Spleen (tissue), 11 donors: ENCODE measurements around the gene SRPK3. TPM values are rescaled to one million over a fixed set of nuclear protein-coding genes. Genes with fewer than 3 reads are reported as not detected.

Source experiments
- DNase-seq: peaks from one replicate; pipeline ENCODE4 v3.0.0-alpha.2; 2020
- H3K27ac ChIP-seq, 8 donors: fragments of 200-600 bp; sonication (generic) in 7 of 8; 1 replicate in 4 of 8; 2 replicates in 4 of 8; pipeline versions ENCODE4 v1.5.0 to v1.8.0; 2016 to 2021; ENCODE audit warnings: inconsistent platforms in 4 of 8, mild to moderate bottlenecking in 4 of 8, moderate library complexity in 1 of 8
- H3K27me3 ChIP-seq, 7 donors: fragments of 200-600 bp; sonication (generic) in 6 of 7; replicated peaks in 1 of 7; 1 replicate in 4 of 7; 2 replicates in 3 of 7; pipeline versions ENCODE4 v1.5.0 to v1.8.0; 2016 to 2021; ENCODE audit warnings: inconsistent platforms in 3 of 7, mild to moderate bottlenecking in 1 of 7
- H3K36me3 ChIP-seq, 6 donors: fragments of 200-600 bp; sonication (generic) in 5 of 6; 1 replicate in 4 of 6; 2 replicates in 2 of 6; pipeline versions ENCODE4 v1.5.0 to v1.8.0; 2016 to 2021; ENCODE audit warnings: inconsistent platforms in 2 of 6
- H3K4me1 ChIP-seq, 6 donors: fragments of 200-600 bp; sonication (generic) in 5 of 6; 1 replicate in 3 of 6; 2 replicates in 3 of 6; pipeline versions ENCODE4 v1.5.0 to v1.8.0; 2016 to 2021; ENCODE audit warnings: inconsistent platforms in 3 of 6
- H3K4me3 ChIP-seq, 8 donors: fragments of 200-600 bp; sonication (generic) in 7 of 8; 1 replicate in 4 of 8; 2 replicates in 4 of 8; pipeline versions ENCODE4 v1.5.0 to v1.8.0; 2016 to 2021; ENCODE audit warnings: inconsistent platforms in 4 of 8, mild to moderate bottlenecking in 4 of 8, moderate library complexity in 2 of 8
- H3K9me3 ChIP-seq, 8 donors: fragments of 200-600 bp; sonication (generic) in 7 of 8; 1 replicate in 4 of 8; 2 replicates in 4 of 8; pipeline versions ENCODE4 v1.5.0 to v1.8.0; 2016 to 2021; ENCODE audit warnings: inconsistent platforms in 4 of 8
- POLR2A ChIP-seq, 3 donors: fragments of 450-650 bp; IDR thresholded peaks; one replicate each; pipeline ENCODE4 v1.5.1; 2017; ENCODE audit warnings: antibody characterized with exemption in 3 of 3, mild to moderate bottlenecking in 1 of 3
- POLR2AphosphoS5 ChIP-seq, 3 donors: sonication (generic); formaldehyde crosslinking; IDR thresholded peaks; one replicate each; pipeline ENCODE4 v1.5.1; 2017; ENCODE audit warnings: antibody characterized with exemption in 3 of 3
- WGBS, 5 donors: extraction: QIAGEN DNeasy Blood & Tissue Kit in 3 of 5; methylation state at CpG; one replicate each; pipeline versions ENCODE4 v1.1.5 to v1.1.7; 2013 to 2018; 5-methylcytosine and 5-hydroxymethylcytosine counted together
- intact Hi-C: fragments of 100-400 bp; cut with DNase I; formaldehyde crosslinking; loops from one replicate; pipeline ENCODE4 v1.15.0; 2023; ENCODE audit warnings: low total_unique reads
- polyA plus RNA-seq, 3 donors: library from polyadenylated mRNA; stranded (reverse); fragments of 200-250 nt; gene quantifications; one replicate each; pipeline ENCODE4 v1.2.1, GENCODE V29; 2013
- total RNA-seq, 7 donors: library from RNA; depleted of rRNA in 3 of 7; stranded (reverse); fragments of >200 nt in 3 of 7; fragmentation: NEBNext Ultra II Directional in 4 of 7; extraction: Animal tissue kit (Norgen Biotek cat#: 25700) in 4 of 7; gene quantifications; one replicate each; pipeline versions ENCODE4 v1.1.0 to v1.2.1, GENCODE V29; 2016 to 2021
- TF ChIP-seq, protein P1 (sequence below), 11 experiments: fragments of 200-600 bp in 7 of 11; fragments of 450-650 bp in 4 of 11; sonication (generic) in 4 of 11; IDR thresholded peaks in 8 of 11; conservative IDR thresholded peaks in 3 of 11; 1 replicate in 7 of 11; 2 replicates in 4 of 11; pipeline versions ENCODE4 v1.4.0 to v1.8.0; 2016 to 2021; ENCODE audit warnings: antibody characterized with exemption in 11 of 11, inconsistent platforms in 4 of 11, mild to moderate bottlenecking in 1 of 11
- donor health status: healthy with polysubstance abuse.
- donor health status: DM: no; HTN: no; CAD: no; lungs with moderate emphysema.
- donor health status: DM: no; HTN: no; CAD: no.
- donor health status: Bipolar disorder and iron deficiency.
- donor health status: healthy.
- donor health status: DM: no; HTN: no; CAD: no.
- donor health status: DM: yes; HTN: yes; CAD: no.

SRPK3 gene
- total and polyA plus RNA-seq, 10 donors: 0.03 to 0.26 (median 0.07) TPM; not detected in 7

DNA sequence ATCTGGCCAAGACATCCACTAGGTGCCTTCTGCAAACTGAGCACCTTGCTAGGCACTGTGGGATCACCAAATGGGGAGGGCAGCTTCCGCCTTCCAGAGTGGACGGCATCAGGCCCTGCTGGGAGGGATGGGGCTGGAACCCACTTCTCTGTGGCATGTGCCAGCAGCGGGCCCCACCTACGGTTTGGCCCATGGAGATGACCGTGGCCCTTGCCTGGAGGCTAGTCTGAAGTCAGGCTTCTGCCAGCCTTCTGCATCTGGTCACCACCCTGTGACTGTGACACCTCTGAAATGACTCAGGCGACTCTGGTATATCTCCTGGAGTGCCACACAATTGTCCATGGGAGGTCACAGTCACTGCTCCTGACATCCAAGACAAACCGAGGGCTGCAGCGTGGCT lies 20.8 kb downstream of the SRPK3 start:
- H3K27me3 ChIP-seq: peaks cover 0 to 4% (median 0%) of the 10 kb centered on the region in 7 donors
- H3K4me3 ChIP-seq: no peak overlapping the region
- peaks cover 0 to 4% (median 0%) of the 10 kb centered on the region in 8 donors for H3K9me3 ChIP-seq
- H3K4me1 ChIP-seq: peaks cover 0 to 10% (median under 1%) of the 10 kb centered on the region in 6 donors
- peaks cover 0 to 29% (median 19%) of the 10 kb centered on the region in 6 donors for H3K36me3 ChIP-seq
- TF ChIP-seq POLR2AphosphoS5 (IDR thresholded peaks at IDR 0.05) (peak in 1 of 3 donors; percentile 48), POLR2A (IDR thresholded peaks at IDR 0.05) (no peak)
- TF ChIP-seq, protein P1, sequence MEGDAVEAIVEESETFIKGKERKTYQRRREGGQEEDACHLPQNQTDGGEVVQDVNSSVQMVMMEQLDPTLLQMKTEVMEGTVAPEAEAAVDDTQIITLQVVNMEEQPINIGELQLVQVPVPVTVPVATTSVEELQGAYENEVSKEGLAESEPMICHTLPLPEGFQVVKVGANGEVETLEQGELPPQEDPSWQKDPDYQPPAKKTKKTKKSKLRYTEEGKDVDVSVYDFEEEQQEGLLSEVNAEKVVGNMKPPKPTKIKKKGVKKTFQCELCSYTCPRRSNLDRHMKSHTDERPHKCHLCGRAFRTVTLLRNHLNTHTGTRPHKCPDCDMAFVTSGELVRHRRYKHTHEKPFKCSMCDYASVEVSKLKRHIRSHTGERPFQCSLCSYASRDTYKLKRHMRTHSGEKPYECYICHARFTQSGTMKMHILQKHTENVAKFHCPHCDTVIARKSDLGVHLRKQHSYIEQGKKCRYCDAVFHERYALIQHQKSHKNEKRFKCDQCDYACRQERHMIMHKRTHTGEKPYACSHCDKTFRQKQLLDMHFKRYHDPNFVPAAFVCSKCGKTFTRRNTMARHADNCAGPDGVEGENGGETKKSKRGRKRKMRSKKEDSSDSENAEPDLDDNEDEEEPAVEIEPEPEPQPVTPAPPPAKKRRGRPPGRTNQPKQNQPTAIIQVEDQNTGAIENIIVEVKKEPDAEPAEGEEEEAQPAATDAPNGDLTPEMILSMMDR (IDR thresholded peaks at IDR 0.05 in 8 of 11, conservative IDR thresholded peaks at IDR 0.05 in 3 of 11): no peak
- WGBS, 5 donors: 60 to 89% (median 85%) methylated on average over 1 to 8 of the region's 8 CpGs
- intact Hi-C loops: no loop called here
- no peak for DNase-seq
- H3K27ac ChIP-seq: no peak overlapping the region

- H3K4me3 ChIP-seq: no peak overlapping the region
- no peak for TF ChIP-seq POLR2AphosphoS5 (IDR thresholded peaks at IDR 0.05)
- TF ChIP-seq, protein P1 (IDR thresholded peaks at IDR 0.05 in 8 of 11, conservative IDR thresholded peaks at IDR 0.05 in 3 of 11): no peak
- intact Hi-C loops: no loop called here
- peaks cover 0 to 4% (median 0%) of the 10 kb centered on the region in 8 donors for H3K9me3 ChIP-seq
- peaks cover 0 to 4% (median 0%) of the 10 kb centered on the region in 7 donors for H3K27me3 ChIP-seq
- DNase-seq: no peak
- peaks cover 0 to under 1% (median 0%) of the 10 kb centered on the region in 6 donors for H3K4me1 ChIP-seq
- no peak overlapping the region for H3K27ac ChIP-seq
- H3K36me3 ChIP-seq: peaks cover 0 to 20% (median 11%) of the 10 kb centered on the region in 6 donors
- 25 to 71% (median 64%) methylated on average over 11 to 14 of the region's 14 CpGs for WGBS, 5 donors
Observed at GRCh38 chrX:153802513-153803045, 21.7 kb downstream of the SRPK3 start.

DNA sequence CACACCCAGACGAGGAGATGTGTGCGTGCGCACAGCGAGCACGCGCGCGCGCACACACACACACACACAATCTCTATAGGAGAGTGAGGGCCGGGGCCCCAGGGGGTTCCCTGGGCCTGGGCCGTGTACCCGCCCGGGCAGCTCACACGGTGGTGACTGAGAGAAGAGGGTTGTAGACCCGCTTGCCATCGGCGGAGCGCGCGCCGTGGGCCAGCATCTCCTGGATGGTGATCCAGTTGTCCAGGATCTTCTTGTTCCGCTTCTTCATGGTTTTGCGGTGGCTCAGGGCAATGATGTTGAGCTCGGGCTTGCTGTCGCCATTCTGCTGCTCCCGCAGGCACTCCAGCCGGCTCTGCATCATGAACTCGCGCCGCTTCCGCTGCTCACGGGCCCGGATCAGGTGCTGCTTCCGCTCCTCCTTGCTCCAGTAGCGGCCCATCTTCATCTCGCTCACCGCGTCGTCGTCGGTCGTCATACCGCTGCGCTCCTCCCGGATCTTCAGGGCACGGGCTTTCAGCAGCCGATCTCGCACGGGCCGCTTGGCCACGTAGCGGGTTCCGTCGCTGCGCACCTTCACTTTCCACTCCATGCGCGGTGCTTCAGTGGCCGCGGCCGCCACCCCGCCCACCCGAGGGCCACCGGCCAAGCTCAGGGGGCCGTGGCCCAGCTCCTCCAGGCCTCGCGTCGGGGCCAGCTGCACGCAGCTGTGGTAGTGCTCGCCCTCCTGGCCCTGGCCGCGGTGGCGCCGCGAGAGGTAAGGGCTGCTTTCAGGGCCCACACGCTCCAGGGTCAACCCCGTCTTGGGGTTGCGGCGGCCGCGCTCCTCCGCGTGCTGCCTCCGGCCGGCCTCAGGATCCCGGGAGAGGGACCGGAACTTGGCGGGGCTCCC lies 22.6 kb downstream of the SRPK3 start:
- peaks cover 0 to 4% (median 0%) of the 10 kb centered on the region in 7 donors for H3K27me3 ChIP-seq
- intact Hi-C loops: no loop called here
- no peak for DNase-seq
- 95 to 96% (median 96%) methylated on average over 48 to 87 of the region's 87 CpGs for WGBS, 5 donors
- TF ChIP-seq POLR2AphosphoS5 (IDR thresholded peaks at IDR 0.05) (no peak), POLR2A (IDR thresholded peaks at IDR 0.05) (no peak)
- TF ChIP-seq, protein P1 (IDR thresholded peaks at IDR 0.05 in 8 of 11, conservative IDR thresholded peaks at IDR 0.05 in 3 of 11): no peak
- H3K9me3 ChIP-seq: no peaks in the 10 kb centered on the region
- peaks cover 0 to 11% (median 5%) of the 10 kb centered on the region in 6 donors for H3K36me3 ChIP-seq
- no peaks in the 10 kb centered on the region for H3K4me1 ChIP-seq
- no peak overlapping the region for H3K4me3 ChIP-seq
- H3K27ac ChIP-seq: no peak overlapping the region

- Histone ChIP-seq H3K4me1 (no peaks in the 10 kb centered on the region), H3K27me3 (peaks cover 0 to 4% (median 0%) of the 10 kb centered on the region in 7 donors), H3K9me3 (no peaks in the 10 kb centered on the region), H3K4me3 (no peak overlapping the region), H3K36me3 (peaks cover 0 to 4% (median 0%) of the 10 kb centered on the region in 6 donors), H3K27ac (no peak overlapping the region)
- DNase-seq: no peak
- WGBS, 5 donors: 93 to 96% (median 93%) methylated on average over 31 to 34 of the region's 34 CpGs; no CpG with 5 or more reads in 1 of the 5 donors
- intact Hi-C loops: no loop called here
- TF ChIP-seq POLR2AphosphoS5 (IDR thresholded peaks at IDR 0.05): no peak
- TF ChIP-seq POLR2A (IDR thresholded peaks at IDR 0.05): no peak
- TF ChIP-seq, protein P1 (IDR thresholded peaks at IDR 0.05 in 8 of 11, conservative IDR thresholded peaks at IDR 0.05 in 3 of 11): no peak
Observed at GRCh38 chrX:153804100-153804595, 23.3 kb downstream of the SRPK3 start.
